Left colon (tissue), 2 donors: ENCODE results near the gene GATB. TPM values are rescaled to one million over a fixed set of nuclear protein-coding genes. Genes with fewer than 3 reads are reported as not detected.
"Not testable (repeated sequence)": the region's sequence is repeated elsewhere in the genome, so short reads cannot be mapped to it uniquely, and the experiment has no call there.

Source experiments
- ATAC-seq: fragments of 200-7000 bp; cut with Tn5 transposase; one replicate; pipeline ENCODE4 v1.9.1; 2020; ENCODE audit warnings: mild to moderate bottlenecking, moderate library complexity
- DNase-seq, 2 donors: peaks; one replicate each; pipeline ENCODE4 v3.0.0-alpha.2; 2020
- intact Hi-C, 2 donors: fragments of 100-400 bp; cut with DNase I in 1 of 2; cut with micrococcal nuclease in 1 of 2; formaldehyde crosslinking; loops; one replicate each; pipeline versions ENCODE4 v1.11.2 to v1.14.0; 2022; cut with DNase I, micrococcal nuclease
- total RNA-seq, 2 donors: library from RNA; stranded (reverse); fragmentation: NEBNext Ultra II Directional; extraction: Animal tissue kit (Norgen Biotek cat#: 25700); gene quantifications; one replicate each; pipeline ENCODE4 v1.2.1, GENCODE V29; 2021
- donor health status: DM: no; HTN: no; CAD: no.
- donor health status: DM: yes; HTN: yes; CAD: no.

The GATB gene
- total RNA-seq, 2 donors from 2014 or later = 18.6 to 20.1 TPM

DNA sequence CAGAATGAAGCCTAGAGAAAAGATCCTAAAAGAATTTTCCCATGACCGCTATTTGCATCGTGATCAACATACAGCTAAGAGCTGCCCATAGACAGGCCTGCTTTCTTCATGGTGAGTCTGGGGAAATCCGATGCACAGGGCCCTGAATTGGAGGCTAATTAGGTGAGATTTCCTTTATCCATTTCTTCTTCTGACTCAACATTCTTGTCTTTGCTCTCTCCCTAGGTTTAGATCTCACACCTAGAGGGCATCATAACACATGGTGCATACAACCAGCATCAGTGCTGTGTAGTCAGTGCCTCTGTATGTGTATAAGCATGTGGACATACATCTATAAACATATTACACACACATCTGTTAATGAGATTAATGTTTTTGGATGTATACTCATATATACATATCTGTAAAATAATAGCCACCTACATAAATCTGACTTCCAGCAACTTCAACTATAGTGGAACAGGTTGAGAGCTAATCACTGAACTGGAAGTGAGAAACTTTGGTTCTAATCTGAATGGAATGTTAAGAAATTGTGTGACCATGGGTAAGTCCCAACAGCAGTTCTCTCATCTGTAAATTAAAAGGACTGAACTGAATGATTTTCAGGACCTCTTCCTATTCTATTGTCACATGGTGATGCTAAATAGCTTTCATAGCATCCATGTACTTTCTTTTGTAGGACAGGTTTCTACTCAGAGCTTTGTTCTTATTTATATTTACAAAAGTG is 17.5 kb downstream of the GATB start:
- ATAC-seq (no peak), DNase-seq (no peak)
- intact Hi-C loops = no loop called here

DNA sequence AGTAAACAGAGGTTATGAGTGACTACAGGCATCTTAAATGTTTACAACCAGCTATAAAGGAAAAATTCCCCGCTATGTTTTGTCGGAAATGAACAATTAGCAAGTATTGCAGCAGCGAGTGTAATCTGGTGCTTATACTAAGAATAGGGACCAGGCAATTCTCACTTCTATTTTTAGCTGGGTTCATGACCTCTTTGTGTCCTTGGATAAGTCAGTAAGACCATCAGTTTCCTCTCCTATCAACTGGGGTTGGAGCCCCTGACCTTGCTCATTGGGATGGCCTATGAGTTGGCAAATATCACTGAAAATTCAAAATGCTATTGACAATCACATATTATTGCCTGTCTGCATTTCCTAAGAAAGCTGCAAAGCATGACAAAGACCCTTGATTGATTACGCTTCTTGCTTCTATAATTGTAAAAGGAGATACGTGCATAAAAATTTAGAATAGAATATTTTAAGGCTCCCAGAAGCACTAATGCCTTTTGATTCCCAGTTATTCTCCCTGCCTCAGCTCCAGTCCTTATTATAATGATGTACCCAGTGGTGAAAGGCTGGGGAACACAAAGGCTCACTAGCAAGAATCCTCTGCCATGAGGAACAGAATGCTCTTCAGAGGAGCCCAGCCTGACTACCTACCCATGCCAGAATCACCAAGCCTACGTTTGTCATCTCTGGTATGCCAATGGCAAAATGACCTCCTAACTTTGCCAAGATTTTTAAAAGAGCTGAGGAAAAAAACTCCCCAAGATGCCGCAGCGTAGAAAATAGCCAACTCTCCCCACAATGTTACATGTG is 21.9 kb downstream of the GATB start:
- ATAC-seq = peak; percentile 34

DNA sequence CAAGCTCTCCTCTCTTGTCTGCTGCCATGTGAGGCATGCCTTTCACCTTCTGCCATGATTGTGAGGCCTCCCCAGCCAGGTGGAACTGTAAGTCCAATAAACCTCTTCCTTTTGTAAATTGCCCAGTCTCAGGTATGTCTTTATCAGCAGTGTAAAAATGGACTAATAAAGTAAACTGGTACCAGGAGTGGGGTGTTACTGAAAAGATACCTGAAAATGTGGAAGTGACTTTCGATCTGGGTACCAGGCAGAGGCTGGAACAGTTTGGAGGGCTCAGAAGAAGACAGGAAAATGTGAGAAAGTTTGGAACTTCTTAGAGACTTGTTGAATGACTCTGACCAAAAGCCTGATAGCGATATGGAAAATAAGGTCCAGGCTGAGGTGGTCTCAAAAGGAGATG is 24.0 kb downstream of the GATB start:
- ATAC-seq, DNase-seq, intact Hi-C loops: not testable (repeated sequence)

More for the DNA sequence above, 21.9 kb downstream of the GATB start:
- intact Hi-C loops = no loop called here
- no peak for DNase-seq

DNA sequence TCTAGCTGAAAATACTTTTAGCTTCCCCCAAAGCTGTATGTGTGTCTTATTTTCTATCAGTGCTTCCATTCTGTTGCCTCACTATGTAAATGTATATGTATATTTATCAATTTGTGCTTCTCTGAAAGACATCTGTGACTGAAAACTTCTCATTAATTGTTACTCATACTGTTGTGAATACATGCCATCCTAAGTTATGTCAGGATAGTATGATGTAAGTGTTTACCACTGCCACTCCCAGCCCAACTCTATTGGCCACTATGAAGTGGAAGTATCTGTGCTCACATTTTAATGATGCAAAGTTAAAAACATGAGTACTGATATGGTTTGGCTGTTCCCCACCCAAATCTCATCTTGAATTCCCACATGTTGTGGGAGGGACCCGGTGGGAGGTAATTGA is 24.4 kb downstream of the GATB start:
- no peak for ATAC-seq
- no peak for DNase-seq
- intact Hi-C loops = no loop called here

DNA sequence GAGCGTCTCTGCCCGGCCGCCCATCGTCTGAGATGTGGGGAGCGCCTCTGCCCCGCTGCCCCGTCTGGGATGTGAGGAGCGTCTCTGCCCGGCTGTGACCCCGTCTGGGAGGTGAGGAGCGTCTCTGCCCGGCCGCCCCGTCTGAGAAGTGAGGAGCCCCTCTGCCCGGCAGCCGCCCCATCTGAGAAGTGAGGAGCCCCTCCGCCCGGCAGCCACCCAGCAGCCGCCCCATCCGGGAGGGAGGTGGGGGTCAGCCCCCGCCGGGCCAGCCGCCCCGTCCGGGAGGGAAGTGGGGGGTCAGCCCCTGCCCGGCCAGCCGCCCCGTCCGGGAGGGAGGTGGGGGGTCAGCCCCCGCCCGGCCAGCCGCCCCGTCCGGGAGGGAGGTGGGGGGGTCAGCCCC is 29.1 kb downstream of the GATB start:
- ATAC-seq, DNase-seq, intact Hi-C loops: not testable (repeated sequence)

DNA sequence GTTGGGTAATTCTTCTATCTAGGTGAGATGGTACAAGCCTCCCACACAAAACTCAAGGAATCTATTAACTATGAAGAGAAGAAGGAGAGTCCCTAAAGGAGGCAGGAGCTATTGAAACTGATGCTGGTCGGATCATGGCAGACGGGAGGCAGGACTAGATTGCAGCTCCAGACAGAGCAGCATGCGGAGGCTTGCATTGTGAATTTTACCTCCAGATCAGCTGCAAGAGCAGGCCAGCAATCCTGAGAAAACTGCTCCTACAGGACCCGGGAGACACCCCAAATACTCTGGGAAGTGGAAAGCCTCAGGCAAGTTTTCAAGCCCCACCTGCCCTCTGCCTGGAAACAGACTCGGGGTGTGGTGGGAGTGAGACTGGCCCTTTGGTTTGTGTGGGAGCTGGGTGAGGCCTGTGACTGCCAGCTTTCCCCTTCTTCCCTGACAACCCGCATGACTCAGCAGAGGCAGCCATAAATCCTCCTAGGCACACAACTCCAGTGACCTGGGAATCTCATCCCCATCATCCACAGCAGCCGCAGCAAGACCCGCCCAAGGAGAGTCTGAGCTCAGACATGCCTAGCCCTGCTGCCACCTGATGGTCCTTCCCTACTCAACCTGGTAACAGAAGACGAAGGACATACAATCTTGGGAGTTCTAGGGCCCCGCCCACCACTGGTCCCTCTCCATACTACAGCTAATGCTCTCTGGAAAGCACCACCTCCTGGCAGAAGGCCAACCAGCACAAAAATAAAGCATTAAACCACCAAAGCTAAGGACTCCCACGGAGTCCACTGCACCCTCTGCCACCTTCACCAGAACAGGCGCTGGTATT is 30.9 kb downstream of the GATB start:
- peak; percentile 80 for ATAC-seq

DNA sequence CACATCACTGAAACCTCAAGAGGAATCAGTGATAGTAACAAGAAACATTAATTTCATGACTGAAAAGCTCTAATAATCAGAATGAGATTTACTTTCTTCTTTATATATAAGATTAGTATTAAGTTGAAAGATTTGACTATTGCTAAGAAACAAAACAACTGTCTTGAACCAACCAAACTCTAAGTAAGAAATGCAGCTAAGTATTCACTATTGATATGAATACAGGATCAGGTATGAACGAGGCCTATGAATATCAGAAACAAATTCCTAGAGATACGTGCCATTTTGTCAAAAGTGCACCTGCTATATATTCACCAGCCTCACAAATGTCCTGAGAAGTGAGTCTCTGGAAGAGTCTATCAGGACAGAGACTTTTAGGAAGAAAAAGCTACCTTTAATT is 32.1 kb downstream of the GATB start:
- intact Hi-C loops = no loop called here
- no peak for DNase-seq
- no peak for ATAC-seq

More for the DNA sequence above, 30.9 kb downstream of the GATB start:
- intact Hi-C loops = no loop called here
- DNase-seq = peak; percentile 48 to 52

DNA sequence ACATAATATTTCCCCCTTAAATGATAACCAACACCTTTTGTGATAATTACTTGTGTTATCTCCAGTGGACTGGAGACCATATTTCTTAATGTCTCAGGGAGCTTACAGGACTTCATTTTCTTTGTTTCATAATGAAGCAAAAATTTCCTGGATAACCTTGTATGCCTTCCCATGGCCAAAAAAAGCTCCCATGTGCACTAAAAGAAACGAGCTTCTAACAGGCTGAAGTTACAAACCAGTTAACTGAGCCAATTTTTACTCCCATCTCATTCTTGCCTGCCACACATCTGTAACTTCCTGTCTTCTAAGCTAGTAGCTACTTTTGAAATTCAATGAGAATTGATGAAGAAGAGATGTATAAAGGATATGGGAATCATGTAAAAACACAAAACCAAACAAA is 32.8 kb downstream of the GATB start:
- ATAC-seq (no peak), DNase-seq (no peak)
- intact Hi-C loops = no loop called here

DNA sequence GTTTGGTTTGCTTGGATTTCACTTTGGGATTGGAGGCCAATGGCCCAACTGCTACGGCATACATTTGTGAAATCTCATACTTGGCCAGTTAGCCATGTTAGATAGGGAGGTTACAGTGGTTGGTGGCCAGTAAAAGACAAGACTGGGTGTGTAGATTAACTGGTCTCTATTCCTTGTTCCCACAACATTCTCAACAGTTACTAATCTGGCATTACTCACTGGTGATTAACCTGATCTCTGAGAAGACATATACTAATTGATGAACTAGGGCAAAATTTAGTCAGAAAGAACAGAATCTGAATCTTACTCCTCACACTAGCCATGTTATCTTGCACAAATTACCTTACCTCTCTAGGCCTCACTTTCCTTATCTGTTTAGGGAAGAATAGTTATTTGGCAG is 33.4 kb downstream of the GATB start:
- intact Hi-C loops = no loop called here
- DNase-seq (no peak), ATAC-seq (no peak)

DNA sequence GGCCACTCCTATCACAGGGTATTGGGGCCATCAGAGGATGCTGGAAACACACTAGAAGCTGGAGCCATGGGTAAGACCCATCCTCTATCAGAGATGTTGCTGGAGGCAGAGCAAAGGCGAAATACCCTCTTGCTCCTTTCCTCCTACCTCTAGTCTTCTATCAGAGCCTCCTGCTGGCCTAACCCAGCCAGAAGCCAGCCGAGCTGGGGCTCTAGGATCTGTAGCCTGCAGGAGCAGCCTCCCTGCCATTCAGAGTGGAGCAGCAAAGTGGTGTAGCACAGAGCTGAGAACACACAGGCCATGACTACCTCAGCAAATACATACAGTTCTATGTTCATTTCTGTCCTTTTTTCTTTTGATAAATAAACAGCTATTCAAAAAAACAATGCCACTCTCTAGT is 35.7 kb downstream of the GATB start:
- intact Hi-C loops = no loop called here
- DNase-seq = no peak
- ATAC-seq = no peak

DNA sequence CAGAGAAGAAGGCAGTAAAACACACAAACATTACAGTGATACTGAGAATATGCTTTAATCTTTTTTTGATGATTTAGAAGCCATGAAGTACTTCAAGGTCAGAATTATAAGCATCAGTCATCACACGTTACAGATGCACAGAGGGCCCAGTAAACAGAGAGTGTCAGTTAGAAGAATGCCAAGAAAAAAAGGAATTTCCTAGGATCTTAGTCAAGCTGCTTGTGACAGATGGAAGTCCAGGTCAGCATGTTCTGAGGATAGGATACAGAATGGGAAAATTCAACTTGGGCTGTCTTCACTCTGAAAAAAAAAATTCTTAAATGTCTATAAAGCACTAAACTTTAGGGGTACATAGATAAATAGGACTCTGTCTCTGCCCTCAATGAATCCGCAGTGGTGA is 38.9 kb downstream of the GATB start:
- DNase-seq (no peak), ATAC-seq (no peak)
- intact Hi-C loops = no loop called here

DNA sequence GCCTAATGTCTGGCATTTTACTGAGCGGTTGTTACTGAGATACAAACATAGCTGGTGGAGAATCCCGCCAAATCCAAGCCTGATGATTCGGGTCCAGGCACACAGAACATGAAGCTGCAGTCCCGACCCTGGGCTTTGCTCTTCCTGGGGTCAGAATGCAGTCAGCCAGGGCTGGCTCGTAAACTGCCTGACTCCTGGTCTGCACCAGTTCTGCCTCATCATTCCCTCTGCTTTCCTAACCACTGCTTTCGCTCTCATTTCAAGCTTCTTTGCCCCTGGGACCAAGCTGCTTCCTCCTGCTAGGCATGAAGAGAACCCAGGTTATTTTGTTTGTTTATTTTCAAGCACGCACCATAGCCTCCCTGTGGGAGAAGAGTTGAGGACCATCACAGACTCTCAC is 39.3 kb downstream of the GATB start:
- ATAC-seq (no peak), DNase-seq (no peak)
- intact Hi-C loops = no loop called here

DNA sequence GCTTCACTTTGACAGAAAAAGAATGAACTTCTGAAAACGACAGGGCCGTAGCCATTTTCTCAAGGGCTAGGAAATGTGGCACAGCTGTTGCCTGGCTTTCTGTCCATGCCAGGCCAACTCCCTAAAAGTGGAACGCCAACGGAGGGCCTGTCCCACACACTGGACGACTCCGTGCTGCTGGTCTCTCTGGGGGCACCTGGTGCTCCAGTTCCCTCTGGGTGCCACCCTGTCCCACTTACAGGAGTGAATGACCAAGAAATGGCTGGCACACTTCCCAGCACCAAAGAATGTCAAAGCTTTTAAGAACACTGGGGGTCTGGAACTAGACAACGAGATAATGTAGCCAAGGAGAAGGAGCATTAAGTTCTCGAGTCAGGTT is 40.9 kb downstream of the GATB start:
- no peak for ATAC-seq
- DNase-seq = no peak
- intact Hi-C loops = no loop called here

DNA sequence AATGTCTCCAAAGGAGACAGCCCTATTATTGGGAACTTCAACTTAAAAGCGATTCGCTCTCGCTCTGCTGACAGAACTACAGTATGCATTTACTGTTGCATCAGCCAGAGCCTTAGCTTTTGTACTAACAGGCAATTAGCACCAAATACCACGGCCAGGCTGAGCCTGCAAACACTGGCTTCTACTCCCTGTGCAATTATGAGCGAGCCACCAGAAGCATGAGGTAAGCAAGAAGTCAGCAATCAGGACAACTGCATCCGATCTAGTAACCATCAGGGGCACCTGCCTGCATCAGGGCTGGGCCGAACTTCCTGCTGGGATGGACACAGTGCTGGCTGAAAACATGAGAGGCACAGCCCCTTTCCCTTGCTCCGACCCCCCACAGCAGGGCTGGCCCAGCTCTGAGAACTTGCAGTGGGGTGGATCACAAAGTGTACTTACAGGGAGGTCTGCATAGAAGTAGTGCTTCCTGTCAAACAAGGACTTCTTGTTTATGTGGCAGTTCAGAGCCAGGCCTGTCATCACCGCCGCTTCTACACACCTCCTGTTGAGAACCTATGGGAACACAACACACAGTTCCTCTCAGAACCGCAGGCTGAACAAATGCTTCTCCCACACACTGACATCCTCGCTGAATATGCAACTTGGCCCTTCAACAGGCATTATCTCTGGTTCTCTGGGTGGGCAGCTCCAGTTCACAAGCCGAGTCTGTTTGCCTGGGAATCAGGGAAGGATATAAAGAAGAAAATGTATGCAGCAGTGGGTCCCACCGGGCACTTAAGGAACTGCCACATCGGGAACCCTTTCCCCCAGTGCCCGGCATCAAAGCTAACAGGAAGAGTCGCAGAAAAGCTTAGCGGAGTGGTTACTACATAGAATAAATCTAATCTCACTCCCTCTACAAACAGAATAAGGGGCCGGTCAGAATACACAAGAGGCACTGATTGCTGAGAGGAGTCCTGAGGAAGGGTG is 41.5 kb downstream of the GATB start:
- no peak for ATAC-seq
- intact Hi-C loops = no loop called here
- no peak for DNase-seq

DNA sequence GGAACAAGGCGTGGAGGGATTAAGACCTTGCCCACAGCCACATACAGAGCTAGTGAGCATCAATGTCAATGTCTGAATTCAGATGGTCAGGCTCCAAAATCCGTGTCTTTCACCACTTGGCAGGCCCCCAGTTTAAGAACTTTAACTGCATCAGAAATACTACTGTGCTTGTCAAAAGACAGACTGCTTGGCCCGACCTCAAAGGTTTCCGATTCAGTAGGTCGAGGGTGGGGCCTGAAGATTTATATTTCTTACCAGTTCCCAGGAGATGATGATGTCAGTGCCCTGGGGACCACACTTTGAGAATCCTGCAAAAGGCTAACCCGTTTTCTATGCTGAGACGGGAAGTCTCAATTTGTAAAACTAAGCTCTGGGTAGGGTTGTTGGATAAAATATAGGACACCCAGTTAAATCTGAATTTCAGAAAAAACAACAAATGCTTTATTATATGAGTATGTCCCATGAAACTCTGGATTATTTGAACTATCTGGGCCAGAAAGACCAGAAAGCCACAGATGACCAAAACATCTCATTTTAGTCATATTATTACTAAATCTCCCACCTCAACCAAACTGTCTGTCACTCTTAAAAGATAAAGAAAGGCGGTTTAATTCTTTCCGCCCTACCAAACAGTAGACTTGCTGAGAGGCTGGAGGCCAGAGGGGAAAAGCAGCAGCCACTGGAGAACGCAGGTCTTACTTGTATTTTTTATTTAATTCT is 42.7 kb downstream of the GATB start:
- intact Hi-C loops = no loop called here
- no peak for ATAC-seq
- DNase-seq = no peak

DNA sequence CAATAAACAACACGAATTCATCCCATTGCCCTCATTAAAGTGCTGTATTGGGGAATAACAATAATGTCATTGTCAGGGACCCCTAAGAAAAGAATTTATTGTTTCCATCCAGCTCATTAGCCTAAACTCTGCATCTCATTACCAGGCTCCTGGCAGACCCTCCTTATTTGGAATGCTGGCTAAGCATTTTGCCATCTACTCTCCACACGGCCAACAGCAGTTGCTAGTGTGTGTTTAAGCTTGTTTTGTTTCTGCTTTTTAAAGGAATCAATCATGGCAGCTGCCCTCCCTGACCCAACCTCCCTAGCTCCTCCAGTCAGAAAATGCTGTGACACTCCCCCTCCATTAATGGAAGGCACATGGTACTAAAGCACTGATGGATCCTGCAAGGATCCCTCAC is 43.5 kb downstream of the GATB start:
- intact Hi-C loops = no loop called here
- no peak for DNase-seq
- no peak for ATAC-seq

DNA sequence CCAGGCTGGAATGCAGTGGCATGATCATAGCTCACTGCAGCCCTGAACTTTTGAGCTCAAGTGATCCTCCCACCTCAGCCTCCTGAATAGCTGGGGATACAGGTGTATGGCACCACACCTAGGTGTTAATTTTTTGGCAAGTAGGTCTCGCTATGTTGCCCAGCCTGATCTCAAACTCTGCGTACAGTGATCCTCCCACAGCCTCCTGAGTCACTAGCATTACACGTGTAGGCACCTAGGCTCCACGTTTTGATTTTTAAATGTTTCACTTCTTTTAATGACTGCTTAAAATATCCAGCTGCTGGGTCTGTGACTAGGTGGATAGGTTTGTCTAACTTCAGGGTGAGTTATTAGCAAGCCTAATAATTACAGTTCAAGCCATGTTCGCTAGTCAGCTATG is 44.5 kb downstream of the GATB start:
- ATAC-seq = no peak
- no peak for DNase-seq
- intact Hi-C loops = no loop called here

DNA sequence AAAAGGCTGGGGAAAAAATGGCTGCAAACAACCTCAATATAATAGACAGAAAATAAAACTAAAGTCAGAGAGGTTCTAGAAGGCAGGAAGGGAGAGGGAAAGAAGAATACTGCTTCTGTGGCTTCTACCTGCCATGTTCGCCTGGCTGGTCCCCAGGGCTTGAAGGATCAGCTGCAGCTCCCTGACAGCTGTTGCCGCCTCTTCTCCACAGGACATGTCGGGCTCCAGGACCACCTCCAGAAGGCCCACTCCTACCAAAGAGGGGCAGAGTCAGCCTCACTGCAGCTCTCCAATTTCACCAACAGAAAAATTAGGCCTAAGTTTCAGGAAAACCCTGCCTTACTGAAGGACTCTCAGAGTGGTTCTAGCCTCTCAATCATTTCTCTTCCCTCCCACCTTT is 44.9 kb downstream of the GATB start:
- intact Hi-C loops = no loop called here
- ATAC-seq = no peak
- no peak for DNase-seq
